Measurements from ENCODE around the gene RNF44.
A peak's percentile ranks its signal among the peaks of the same experiment; 100 is the strongest.

Gene RNF44

DNA sequence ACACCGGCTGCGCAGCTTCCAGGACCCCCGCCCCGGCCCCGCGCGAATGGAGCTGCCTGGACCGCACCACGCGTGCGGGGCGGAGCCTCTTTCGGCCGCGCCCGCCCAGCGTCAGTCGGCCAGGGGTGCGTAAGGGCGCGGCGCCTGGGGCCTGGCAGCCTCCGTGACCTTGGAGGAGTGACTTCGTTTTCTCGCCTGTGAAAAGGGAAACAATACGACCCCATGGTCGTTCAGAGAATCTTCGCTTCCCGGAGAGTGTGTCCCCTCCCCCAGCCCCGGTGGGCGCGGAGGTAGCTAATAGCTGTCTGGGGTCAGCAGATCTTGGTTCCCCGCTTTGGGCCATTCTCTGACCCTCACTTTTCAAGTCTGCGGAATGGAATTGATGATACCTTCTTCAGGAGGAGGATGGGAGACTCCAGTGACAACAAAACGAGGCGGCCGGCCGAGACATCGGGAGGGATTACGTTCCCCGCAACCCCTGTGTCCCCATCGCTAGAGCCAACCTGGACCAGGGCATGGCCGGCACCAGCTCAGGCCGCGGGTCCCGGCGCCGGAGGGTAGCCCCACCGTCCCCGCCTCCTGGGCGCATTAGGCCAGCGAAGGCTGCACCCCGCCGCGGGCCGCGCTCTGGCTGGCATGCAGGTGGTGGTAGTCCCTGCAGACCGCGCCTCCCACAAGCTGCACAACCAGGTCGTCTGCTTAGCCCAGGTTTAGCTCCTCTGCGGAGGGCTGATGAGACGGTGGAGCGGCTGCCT lies 6.4 kb upstream of the RNF44 start:
- TF ChIP-seq, protein P1, sequence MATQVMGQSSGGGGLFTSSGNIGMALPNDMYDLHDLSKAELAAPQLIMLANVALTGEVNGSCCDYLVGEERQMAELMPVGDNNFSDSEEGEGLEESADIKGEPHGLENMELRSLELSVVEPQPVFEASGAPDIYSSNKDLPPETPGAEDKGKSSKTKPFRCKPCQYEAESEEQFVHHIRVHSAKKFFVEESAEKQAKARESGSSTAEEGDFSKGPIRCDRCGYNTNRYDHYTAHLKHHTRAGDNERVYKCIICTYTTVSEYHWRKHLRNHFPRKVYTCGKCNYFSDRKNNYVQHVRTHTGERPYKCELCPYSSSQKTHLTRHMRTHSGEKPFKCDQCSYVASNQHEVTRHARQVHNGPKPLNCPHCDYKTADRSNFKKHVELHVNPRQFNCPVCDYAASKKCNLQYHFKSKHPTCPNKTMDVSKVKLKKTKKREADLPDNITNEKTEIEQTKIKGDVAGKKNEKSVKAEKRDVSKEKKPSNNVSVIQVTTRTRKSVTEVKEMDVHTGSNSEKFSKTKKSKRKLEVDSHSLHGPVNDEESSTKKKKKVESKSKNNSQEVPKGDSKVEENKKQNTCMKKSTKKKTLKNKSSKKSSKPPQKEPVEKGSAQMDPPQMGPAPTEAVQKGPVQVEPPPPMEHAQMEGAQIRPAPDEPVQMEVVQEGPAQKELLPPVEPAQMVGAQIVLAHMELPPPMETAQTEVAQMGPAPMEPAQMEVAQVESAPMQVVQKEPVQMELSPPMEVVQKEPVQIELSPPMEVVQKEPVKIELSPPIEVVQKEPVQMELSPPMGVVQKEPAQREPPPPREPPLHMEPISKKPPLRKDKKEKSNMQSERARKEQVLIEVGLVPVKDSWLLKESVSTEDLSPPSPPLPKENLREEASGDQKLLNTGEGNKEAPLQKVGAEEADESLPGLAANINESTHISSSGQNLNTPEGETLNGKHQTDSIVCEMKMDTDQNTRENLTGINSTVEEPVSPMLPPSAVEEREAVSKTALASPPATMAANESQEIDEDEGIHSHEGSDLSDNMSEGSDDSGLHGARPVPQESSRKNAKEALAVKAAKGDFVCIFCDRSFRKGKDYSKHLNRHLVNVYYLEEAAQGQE (IDR thresholded peaks at IDR 0.05; ENCODE audit: insufficient read depth in 1 of 2, low read depth in 2 of 2, low read length in 2 of 2) = 0 out of 4 replicates have a peak, but pooled peaks of 1 of the 2 experiments have one; percentile 6
- TF ChIP-seq TAF1 (IDR thresholded peaks at IDR 0.05; ENCODE audit: borderline replicate concordance, insufficient read depth, low read length) = peak; percentile 63; the same call in 1 of the 2 replicates
- no peak; the same call in 1 of the 2 replicates for TF ChIP-seq SIN3A (IDR thresholded peaks at IDR 0.05; ENCODE audit: borderline replicate concordance, insufficient read depth, low read length)
- TF ChIP-seq POLR2AphosphoS5 (IDR thresholded peaks at IDR 0.05; ENCODE audit: low read depth, low read length) = peak; percentile 68
- TF ChIP-seq FOXP2 (optimal IDR thresholded peaks at IDR 0.05; ENCODE audit: borderline replicate concordance, extremely low read depth, extremely low read length, insufficient read depth) = no peak

DNA sequence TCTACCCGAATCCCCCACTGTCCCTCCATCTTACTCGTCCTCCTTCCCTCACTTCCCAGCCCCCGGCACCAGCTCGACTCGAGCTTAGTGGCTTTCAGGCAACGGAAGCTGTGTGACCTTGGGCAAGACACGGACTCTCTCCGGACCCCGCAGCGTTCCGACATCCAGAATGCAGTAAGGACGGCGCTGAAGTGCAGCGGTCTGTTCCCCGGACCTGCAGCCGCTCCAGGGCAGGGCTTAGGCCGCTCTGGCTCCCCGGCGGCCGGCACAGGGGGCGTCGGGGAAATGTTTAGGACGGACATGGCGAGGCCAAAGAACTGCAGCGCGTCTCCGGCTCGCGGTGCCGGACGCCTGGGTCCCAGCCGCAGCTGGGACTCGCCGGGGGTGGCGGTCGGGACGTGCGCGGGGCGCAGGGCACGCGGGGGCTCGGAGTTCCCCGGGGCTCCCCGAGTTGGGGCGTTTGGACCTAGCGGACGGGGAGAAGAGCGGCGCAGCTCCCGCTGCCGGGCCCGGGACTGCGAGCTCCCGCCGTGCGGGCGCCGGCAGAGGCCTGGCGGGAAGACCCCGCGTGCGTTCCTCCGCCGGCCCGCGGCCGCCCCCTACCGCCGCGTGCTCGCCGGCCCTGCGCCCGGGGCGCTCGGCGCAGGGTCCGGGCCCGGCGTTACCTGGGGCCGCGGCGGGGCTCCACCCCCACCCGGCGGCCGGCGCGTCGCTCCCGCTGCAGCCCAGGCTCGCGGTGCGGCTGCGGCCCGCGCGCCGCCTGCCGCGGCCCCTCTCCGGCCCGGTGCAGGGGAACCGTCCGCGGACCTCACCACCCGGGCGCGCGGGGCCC lies 5.6 kb upstream of the RNF44 start:
- TF ChIP-seq TAF1 (IDR thresholded peaks at IDR 0.05; ENCODE audit: borderline replicate concordance, insufficient read depth, low read length) (no peak), POLR2AphosphoS5 (IDR thresholded peaks at IDR 0.05; ENCODE audit: low read depth, low read length) (no peak), SIN3A (IDR thresholded peaks at IDR 0.05; ENCODE audit: borderline replicate concordance, insufficient read depth, low read length) (no peak), FOXP2 (optimal IDR thresholded peaks at IDR 0.05; ENCODE audit: borderline replicate concordance, extremely low read depth, extremely low read length, insufficient read depth) (no peak)
- TF ChIP-seq, protein P1 (IDR thresholded peaks at IDR 0.05; ENCODE audit: insufficient read depth in 1 of 2, low read depth in 2 of 2, low read length in 2 of 2) = no peak

DNA sequence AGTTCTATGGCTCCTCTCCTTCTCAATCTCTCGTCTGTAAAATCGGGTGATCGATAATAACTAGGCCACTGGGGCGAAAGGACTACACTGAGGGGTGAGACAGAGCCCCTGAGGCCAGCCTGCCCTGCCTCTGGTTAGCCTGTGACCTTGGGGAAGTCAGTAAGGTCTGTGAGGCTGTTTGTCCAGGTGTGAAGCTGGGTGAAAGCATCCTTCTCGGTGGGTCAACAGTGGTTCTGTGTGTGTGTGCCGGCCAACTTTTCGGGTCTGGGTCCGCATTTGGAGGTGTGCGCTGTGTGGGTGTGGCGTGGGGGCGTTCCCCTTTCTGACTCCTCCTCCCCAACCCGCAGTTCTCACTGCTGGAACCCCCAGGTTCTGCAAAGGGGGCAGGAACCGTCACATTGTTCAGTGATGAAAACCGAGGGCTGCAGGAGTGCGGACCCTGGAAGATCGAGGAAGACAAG lies 5.0 kb upstream of the RNF44 start:
- TF ChIP-seq POLR2AphosphoS5 (IDR thresholded peaks at IDR 0.05; ENCODE audit: low read depth, low read length) = peak; percentile 34; the same call in 1 of the 2 replicates
- peak; percentile 48; the same call in 1 of the 2 replicates for TF ChIP-seq TAF1 (IDR thresholded peaks at IDR 0.05; ENCODE audit: borderline replicate concordance, insufficient read depth, low read length)
- TF ChIP-seq, protein P1 (IDR thresholded peaks at IDR 0.05; ENCODE audit: insufficient read depth in 1 of 2, low read depth in 2 of 2, low read length in 2 of 2) = no peak

DNA sequence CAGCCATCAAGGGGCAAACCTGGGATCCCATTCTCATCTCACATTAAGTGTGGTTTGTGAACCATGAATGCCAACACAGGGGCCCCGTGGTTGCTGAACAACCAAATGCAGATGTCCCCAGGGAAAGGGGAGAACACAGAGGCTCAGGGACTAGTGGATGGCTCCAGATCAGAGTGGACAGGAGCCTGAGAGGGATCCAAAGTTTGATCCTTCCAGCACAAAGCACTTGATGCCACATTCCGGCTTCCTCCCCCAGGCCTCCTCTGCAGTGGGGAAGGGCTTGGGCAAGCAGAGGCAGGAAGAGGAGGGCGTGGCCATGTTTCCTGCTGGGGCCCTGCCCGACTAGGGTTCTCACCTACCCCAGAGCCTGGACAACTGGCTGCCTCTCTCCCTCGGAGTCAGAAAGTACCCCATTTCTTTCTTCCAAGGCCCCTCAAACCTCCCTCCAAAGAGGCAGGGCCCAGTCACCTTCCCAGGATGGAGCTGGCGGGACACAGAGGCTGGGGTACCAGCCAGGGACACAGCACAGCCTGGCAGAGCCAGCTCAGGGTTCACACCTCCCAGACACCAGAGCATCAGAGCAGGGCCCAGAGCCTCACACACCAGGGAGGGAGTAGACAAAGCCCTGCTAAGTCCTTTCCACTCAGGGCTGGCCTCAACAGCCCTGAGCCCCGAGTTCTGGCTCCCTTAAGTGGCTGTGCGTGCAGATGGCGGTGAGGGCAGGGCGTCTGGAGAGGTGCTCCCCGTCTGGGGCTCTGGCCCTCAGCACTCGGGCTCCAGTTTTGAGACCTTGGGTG lies 4.3 kb upstream of the RNF44 start:
- no peak for TF ChIP-seq TAF1 (IDR thresholded peaks at IDR 0.05; ENCODE audit: borderline replicate concordance, insufficient read depth, low read length)
- TF ChIP-seq POLR2AphosphoS5 (IDR thresholded peaks at IDR 0.05; ENCODE audit: low read depth, low read length) = peak; percentile 71; the same call in 1 of the 2 replicates
- TF ChIP-seq SIN3A (IDR thresholded peaks at IDR 0.05; ENCODE audit: borderline replicate concordance, insufficient read depth, low read length) = no peak
- TF ChIP-seq, protein P1 (IDR thresholded peaks at IDR 0.05; ENCODE audit: insufficient read depth in 1 of 2, low read depth in 2 of 2, low read length in 2 of 2) = no peak
